Choroid plexus epithelial cell (primary cell): ENCODE data around the gene GNGT2.

Source experiments
- DNase-seq: peaks from one replicate; pipeline ENCODE4 v3.0.0-alpha.2; 2010; ENCODE audit warnings: low read depth
- H3K4me3 ChIP-seq: 2 replicates; pipeline ENCODE4 v1.5.1; 2011; ENCODE audit warnings: low read depth, mild to moderate bottlenecking, control low read depth, low read length, moderate library complexity
- TF ChIP-seq, protein P1 (sequence below): conservative IDR thresholded peaks from 2 replicates; pipeline ENCODE4 v1.5.1; 2011; ENCODE audit warnings: low read depth, mild to moderate bottlenecking, control low read depth, inconsistent platforms, low read length, moderate library complexity

Gene GNGT2

DNA sequence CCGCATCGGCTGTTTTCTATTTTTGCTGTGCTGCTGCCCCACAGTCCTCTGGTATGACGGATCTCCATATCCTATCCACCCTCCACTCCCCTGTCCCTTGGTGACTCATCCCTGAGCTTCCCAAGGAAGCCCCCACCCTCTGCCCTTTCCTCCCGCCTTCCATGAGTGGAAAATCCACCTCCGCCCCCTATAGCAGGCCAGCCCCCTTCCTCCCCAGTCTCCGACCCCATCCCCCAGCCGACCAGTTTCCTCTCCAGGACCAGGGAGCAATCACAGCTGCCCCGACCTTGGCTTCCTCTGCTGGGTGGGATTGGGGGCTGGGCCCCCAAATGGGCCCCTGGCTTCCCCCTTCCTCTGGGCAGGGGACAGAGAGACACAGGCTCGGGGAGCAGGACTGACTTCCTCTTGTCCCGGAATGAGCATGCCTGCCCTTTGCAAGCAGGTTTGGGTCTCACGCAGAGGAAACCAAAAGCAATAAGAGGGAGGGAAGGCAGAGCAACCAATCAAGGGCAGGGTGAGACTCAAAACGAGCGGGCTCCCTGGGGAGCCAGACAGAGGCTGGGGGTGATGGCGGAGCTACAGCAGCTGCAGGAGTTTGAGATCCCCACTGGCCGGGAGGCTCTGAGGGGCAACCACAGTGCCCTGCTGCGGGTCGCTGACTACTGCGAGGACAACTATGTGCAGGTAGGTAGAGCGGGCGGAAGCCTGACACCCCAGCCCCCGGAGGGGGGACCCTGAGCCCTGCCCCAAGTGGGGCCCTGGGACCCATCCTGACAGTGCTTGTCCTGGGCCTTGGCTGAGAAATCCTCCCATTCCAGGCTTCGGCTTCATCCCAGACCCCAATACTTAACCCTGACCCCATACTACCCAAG is at the start of gene GNGT2, which contains the start of gene ABI3:
TSS of gene GNGT2 (minus strand) at position 417 of the 872 bp plus-strand sequence. CDS start 3,152 bp downstream, outside the sequence.
TSS of gene ABI3 (plus strand) at position 550 of the 872 bp plus-strand sequence. CDS start at position 568, 18 bp downstream.
- peak; percentile 46 for DNase-seq
- TF ChIP-seq, protein P1, sequence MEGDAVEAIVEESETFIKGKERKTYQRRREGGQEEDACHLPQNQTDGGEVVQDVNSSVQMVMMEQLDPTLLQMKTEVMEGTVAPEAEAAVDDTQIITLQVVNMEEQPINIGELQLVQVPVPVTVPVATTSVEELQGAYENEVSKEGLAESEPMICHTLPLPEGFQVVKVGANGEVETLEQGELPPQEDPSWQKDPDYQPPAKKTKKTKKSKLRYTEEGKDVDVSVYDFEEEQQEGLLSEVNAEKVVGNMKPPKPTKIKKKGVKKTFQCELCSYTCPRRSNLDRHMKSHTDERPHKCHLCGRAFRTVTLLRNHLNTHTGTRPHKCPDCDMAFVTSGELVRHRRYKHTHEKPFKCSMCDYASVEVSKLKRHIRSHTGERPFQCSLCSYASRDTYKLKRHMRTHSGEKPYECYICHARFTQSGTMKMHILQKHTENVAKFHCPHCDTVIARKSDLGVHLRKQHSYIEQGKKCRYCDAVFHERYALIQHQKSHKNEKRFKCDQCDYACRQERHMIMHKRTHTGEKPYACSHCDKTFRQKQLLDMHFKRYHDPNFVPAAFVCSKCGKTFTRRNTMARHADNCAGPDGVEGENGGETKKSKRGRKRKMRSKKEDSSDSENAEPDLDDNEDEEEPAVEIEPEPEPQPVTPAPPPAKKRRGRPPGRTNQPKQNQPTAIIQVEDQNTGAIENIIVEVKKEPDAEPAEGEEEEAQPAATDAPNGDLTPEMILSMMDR, result no peak

DNA sequence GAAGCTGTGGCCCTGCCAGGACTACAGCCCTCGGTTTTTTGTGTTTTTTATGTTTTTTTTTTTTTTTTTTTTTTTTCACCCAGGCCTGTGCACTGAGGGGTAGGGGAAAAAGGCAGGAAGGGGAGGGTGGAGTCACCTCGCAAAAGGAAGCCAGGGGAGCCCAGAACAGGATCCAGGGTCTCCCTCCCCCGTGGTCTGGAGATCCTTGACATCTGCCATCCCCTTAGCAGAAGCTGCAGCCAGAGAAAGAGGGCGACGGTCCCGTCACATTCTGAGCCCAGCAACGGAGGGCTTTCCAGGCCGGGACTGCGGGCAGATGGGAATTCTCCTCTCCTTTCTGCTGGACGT is 49.3 kb upstream of the GNGT2 start:
- DNase-seq, result no peak
- peak overlapping the region; percentile 59 for H3K4me3 ChIP-seq
- TF ChIP-seq, protein P1, result no peak

More for the DNA sequence above, at the start of gene GNGT2, which contains the start of gene ABI3:
- peak within 1 kb of the TSS; percentile 44 for H3K4me3 ChIP-seq

DNA sequence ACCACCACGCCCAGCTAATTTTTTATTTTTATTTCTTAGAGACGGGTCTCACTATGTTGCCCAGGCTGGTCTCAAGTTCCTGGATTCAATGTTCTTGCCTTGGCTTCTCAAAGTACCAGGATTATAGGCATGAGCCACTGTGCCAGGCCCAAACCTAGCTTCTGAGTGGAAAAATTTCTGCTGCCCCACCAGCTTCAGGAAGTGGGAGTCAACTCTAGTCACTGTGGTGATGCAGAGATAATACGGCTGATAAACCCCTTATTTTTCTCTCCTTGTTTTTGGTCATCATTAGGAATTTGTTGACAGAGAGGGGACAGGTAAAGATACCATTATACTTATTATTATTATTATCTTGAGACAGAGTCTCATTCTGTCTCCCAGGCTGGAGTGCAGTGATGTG is 48.0 kb upstream of the GNGT2 start:
- no peak overlapping the region for H3K4me3 ChIP-seq
- TF ChIP-seq, protein P1, result no peak
- DNase-seq, result no peak

DNA sequence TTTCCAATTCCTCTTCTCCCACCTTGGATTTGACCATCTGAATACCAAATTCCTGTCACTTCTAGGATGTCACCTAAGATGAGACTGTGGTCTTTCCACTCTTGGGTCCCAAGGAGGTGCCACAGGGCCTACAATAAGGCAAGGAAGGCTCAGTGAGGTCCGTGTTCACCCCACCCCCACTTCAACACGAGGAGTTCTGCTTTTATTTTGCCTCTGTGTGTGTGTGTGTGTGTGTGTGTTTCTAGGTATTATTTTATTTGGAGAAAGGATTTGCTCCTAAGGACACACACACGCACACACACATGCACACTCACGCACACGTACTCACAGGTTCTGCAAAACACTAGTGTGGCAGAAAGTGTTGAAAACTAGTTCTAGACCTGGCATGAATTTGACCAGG is 44.8 kb upstream of the GNGT2 start:
- no peak for DNase-seq
- no peak overlapping the region for H3K4me3 ChIP-seq
- TF ChIP-seq, protein P1, result no peak

DNA sequence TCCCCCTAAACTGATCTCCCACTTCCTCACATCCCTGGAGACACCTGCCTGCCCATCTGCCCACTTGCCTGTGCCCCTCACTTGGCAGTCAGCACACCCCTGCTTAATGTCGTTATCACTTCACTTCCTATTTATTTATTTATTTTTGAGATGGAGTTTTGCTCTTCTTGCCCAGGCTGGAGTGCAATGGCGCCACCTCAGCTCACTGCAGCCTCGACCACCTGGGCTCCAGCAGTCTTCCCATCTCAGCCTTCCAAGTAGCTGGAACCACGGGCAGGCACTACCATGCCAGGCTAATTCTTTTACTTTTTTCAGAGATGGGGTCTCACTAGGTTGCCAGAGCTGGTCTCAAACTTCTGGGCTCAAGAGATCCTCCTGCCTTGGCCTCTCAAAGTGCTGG is 43.7 kb upstream of the GNGT2 start:
- no peak for DNase-seq
- no peak overlapping the region for H3K4me3 ChIP-seq
- TF ChIP-seq, protein P1, result peak; percentile 7

DNA sequence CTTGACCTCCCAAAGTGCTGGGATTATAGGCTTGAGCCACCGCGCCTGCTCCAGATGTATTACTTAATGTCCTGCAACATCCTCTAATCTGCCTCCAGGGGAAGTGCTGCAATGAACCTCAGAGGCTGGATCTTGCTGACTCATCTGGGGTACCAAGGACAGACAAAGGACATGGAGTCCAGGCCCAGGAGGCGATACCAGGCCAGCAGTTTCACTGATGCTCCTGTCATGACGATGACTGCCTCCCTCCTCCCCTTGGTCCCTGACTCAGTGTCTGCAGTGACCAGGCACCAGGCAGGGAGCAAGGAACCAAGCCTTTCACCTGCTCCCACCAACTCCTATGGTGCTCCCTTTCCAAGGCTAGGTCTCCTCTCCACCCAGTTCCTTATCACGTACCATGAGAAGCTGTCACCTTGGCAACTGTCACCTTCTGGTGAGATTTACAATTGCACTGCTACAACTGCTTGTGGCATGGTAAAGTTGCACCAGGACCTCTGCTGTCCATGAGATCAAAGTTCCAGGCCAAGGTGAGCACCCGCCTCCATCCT is 41.8 kb upstream of the GNGT2 start:
- peak; percentile 62 for DNase-seq
- no peak overlapping the region for H3K4me3 ChIP-seq
- TF ChIP-seq, protein P1, result no peak
